GM12878 (cell line): Measurements from ENCODE around the gene CAB39L. TPM values are rescaled to one million over a fixed set of nuclear protein-coding genes. Genes with fewer than 3 reads are reported as not detected.

ENCODE experiments used
- ATAC-seq: fragments of 200-7000 bp; cut with Tn5 transposase; 3 replicates; pipeline ENCODE4 v1.9.1; 2020; ENCODE audit warnings: mild to moderate bottlenecking, moderate library complexity
- BruUV-seq: library from RNA; stranded (reverse); fragments of 400-500 nt; replicated peaks from 2 replicates; lab custom pipeline; 2021; lab: Mats Ljungman, UMichigan
- CTCF ChIA-PET: fragments of 300-600 bp; sonication (Branson Sonifier 250); formaldehyde crosslinking; extraction: SDS; loops from one replicate; lab custom pipeline; 2021; ENCODE audit warnings: inconsistent platforms; lab: Yijun Ruan, JAX
- POLR2A ChIA-PET: fragments of 350-600 bp; formaldehyde crosslinking; extraction: SDS; loops from one replicate; lab custom pipeline; 2021; ENCODE audit warnings: inconsistent platforms; lab: Charles Lee
- RAD21 ChIA-PET: fragments of 300-600 bp; sonication (Branson Sonifier 250); formaldehyde crosslinking; loops from one replicate; lab custom pipeline; 2023; ENCODE audit warnings: antibody characterized with exemption; ENCODE audit not compliant: unreplicated experiment; lab: Charles Lee
- SMC1A ChIA-PET: fragments of 300-600 bp; sonication (Branson Sonifier 250); formaldehyde crosslinking; loops from one replicate; lab custom pipeline; 2023; ENCODE audit not compliant: unreplicated experiment, uncharacterized antibody; lab: Charles Lee
- DNase-seq: peaks from one replicate; pipeline ENCODE4 v3.0.0-alpha.2; 2011; ENCODE audit warnings: low read depth, low spot score
- FAIRE-seq: peaks from 3 replicates; lab custom pipeline; 2011; peaks lifted over from hg19 to GRCh38; lab: Jason Lieb, UNC
- H2AFZ ChIP-seq: 2 replicates; pipeline ENCODE4 v1.6.0; 2011; ENCODE audit warnings: low read depth, low read length, control low read depth; ENCODE audit not compliant: control insufficient read depth
- H3K27ac ChIP-seq: 2 replicates; pipeline ENCODE4 v1.5.1; 2011; ENCODE audit warnings: control low read depth; ENCODE audit not compliant: control insufficient read depth, insufficient read depth
- H3K27me3 ChIP-seq, 2 experiments: replicated peaks in 1 of 2; 2 replicates each; pipeline versions ENCODE4 v1.6.0 to v1.6.1; 2011; ENCODE audit warnings: low read length in 1 of 2; ENCODE audit not compliant: control insufficient read depth in 2 of 2, insufficient read depth in 2 of 2
- H3K36me3 ChIP-seq, 2 experiments: 2 replicates each; pipeline ENCODE4 v1.5.1; 2011; ENCODE audit warnings: low read length in 1 of 2; ENCODE audit not compliant: control insufficient read depth in 2 of 2, insufficient read depth in 2 of 2
- H3K4me1 ChIP-seq: 2 replicates; pipeline ENCODE4 v1.6.1; 2011; ENCODE audit warnings: mild to moderate bottlenecking, low read length, moderate library complexity, mixed read lengths; ENCODE audit not compliant: control insufficient read depth, insufficient read depth
- H3K4me2 ChIP-seq: 2 replicates; pipeline ENCODE4 v1.6.0; 2011; ENCODE audit warnings: control low read depth; ENCODE audit not compliant: control insufficient read depth, insufficient read depth
- H3K4me3 ChIP-seq: fragments of 200-600 bp; sonication (generic); 2 replicates; pipeline ENCODE4 v1.5.1; 2016
- H3K79me2 ChIP-seq: 2 replicates; pipeline ENCODE4 v1.6.0; 2011; ENCODE audit warnings: low read length; ENCODE audit not compliant: control insufficient read depth, insufficient read depth
- H3K9ac ChIP-seq: 2 replicates; pipeline ENCODE4 v1.8.0; 2011; ENCODE audit warnings: low read length, control low read depth, mixed read lengths; ENCODE audit not compliant: control insufficient read depth, insufficient read depth
- H3K9me3 ChIP-seq: replicated peaks from 3 replicates; pipeline ENCODE4 v1.5.1; 2011; ENCODE audit warnings: mild to moderate bottlenecking, low read length; ENCODE audit not compliant: control insufficient read depth, insufficient read depth
- H4K20me1 ChIP-seq: 2 replicates; pipeline ENCODE4 v1.6.0; 2011; ENCODE audit not compliant: control insufficient read depth, insufficient read depth
- BCL11A ChIP-seq: IDR thresholded peaks from 2 replicates; pipeline ENCODE4 v1.6.1; 2011; ENCODE audit warnings: low read depth, low read length
- BRCA1 ChIP-seq: IDR thresholded peaks from 2 replicates; pipeline ENCODE4 v1.6.1; 2011; ENCODE audit warnings: low read depth, low read length, improper control_type of control experiment
- EP300 ChIP-seq, 2 experiments: fragments of 150-350 bp in 1 of 2; IDR thresholded peaks; 2 replicates each; pipeline ENCODE4 v1.6.1; 2011 to 2012; ENCODE audit warnings: low read depth in 2 of 2, low read length in 2 of 2, borderline replicate concordance in 1 of 2, improper control_type of control experiment in 1 of 2, inconsistent platforms in 1 of 2; ENCODE audit not compliant: control insufficient read depth in 1 of 2
- HCFC1 ChIP-seq: fragments of 150-350 bp; IDR thresholded peaks from 2 replicates; pipeline ENCODE4 v1.6.1; 2014; ENCODE audit warnings: low read length
- IKZF1 ChIP-seq: fragments of 450-650 bp; conservative IDR thresholded peaks from 2 replicates; pipeline ENCODE4 v1.6.1; 2017; ENCODE audit warnings: antibody characterized with exemption, mild to moderate bottlenecking
- MYC ChIP-seq: IDR thresholded peaks from 2 replicates; pipeline ENCODE4 v1.6.1; 2011; ENCODE audit warnings: mild to moderate bottlenecking, low read length, moderate library complexity, inconsistent platforms; ENCODE audit not compliant: insufficient read depth, insufficient replicate concordance, insufficient read length, severe bottlenecking
- POU2F2 ChIP-seq: IDR thresholded peaks from 3 replicates; pipeline ENCODE4 v1.6.1; 2011; ENCODE audit warnings: low read depth, mild to moderate bottlenecking, low read length, borderline replicate concordance
- RCOR1 ChIP-seq: conservative IDR thresholded peaks from 2 replicates; pipeline ENCODE4 v1.6.1; 2012; ENCODE audit warnings: low read depth, low read length, improper control_type of control experiment
- RUNX3 ChIP-seq: IDR thresholded peaks from 2 replicates; pipeline ENCODE4 v1.6.1; 2012; ENCODE audit warnings: low read length, inconsistent platforms
- SMC3 ChIP-seq: IDR thresholded peaks from 2 replicates; pipeline ENCODE4 v1.6.1; 2011; ENCODE audit warnings: low read length, improper control_type of control experiment, borderline replicate concordance
- SPI1 ChIP-seq: IDR thresholded peaks from 2 replicates; pipeline ENCODE4 v1.6.1; 2011; ENCODE audit warnings: low read depth, mild to moderate bottlenecking, low read length, moderate library complexity, borderline replicate concordance; ENCODE audit not compliant: insufficient read depth
- ZNF217 ChIP-seq: fragments of 450-650 bp; IDR thresholded peaks from 2 replicates; pipeline ENCODE4 v1.6.1; 2017; ENCODE audit warnings: antibody characterized with exemption, mild to moderate bottlenecking
- WGBS: methylation state at CpG from one replicate; pipeline ENCODE4 v1.1.6; 2016; ENCODE audit warnings: low lambda C conversion rate; ENCODE audit not compliant: insufficient replicate concordance, insufficient coverage; ENCODE audit errors: missing lambda C conversion rate; 5-methylcytosine and 5-hydroxymethylcytosine counted together
- in situ Hi-C: fragments of 300-500 bp; cut with MboI; formaldehyde crosslinking; loops from 9 replicates; pipeline ENCODE4 v1.14.3; 2018; ENCODE audit warnings: mixed read lengths
- intact Hi-C: fragments of 100-400 bp; cut with micrococcal nuclease; formaldehyde crosslinking; loops from one replicate; pipeline ENCODE4 v1.14.2; 2022; ENCODE audit not compliant: unreplicated experiment
- polyA plus RNA-seq, 11 experiments: library from polyadenylated mRNA; depleted of rRNA in 4 of 11; unstranded in 6 of 11; stranded (reverse) in 5 of 11; fragments of >200 nt; fragmentation: Nextera tagmentation in 4 of 11; fragmentation: Illumina TruSeq in 1 of 11; extraction: Ambion mirVana in 4 of 11; extraction: Trizol in 1 of 11; gene quantifications; 1 replicate in 1 of 11; 2 replicates in 10 of 11; pipeline versions ENCODE4 v1.2.1 to v1.2.3, GENCODE V29; 2011 to 2016; ENCODE audit warnings: inconsistent platforms in 2 of 11, missing spikeins in 2 of 11, low read depth in 1 of 11
- total RNA-seq, 4 experiments: library from RNA; depleted of rRNA in 3 of 4; stranded (reverse); fragments of >200 nt in 3 of 4; fragmentation: Illumina TruSeq in 1 of 4; extraction: Trizol in 1 of 4; gene quantifications; 2 replicates each; pipeline versions ENCODE4 v1.2.1 to v1.2.3, GENCODE V29; 2013 to 2021
- TF ChIP-seq, protein P1 (sequence below): fragments of 450-650 bp; formaldehyde crosslinking; IDR thresholded peaks from 2 replicates; pipeline ENCODE4 v1.4.0; 2020; ENCODE audit warnings: mild to moderate bottlenecking, moderate library complexity
- TF ChIP-seq, protein P2 (sequence below): IDR thresholded peaks from 2 replicates; pipeline ENCODE4 v1.6.1; 2012; ENCODE audit warnings: low read depth, low read length, improper control_type of control experiment
- TF ChIP-seq, protein P3 (sequence below): fragments of 450-650 bp; formaldehyde crosslinking; IDR thresholded peaks from 2 replicates; pipeline ENCODE4 v1.5.0; 2022; ENCODE audit warnings: mild to moderate bottlenecking, missing genetic modification characterization

Gene CAB39L
- total and polyA plus RNA-seq, 10 of the 15 experiments (the other 5 are each of a cell fraction or from before 2014, with no cell fraction given), result 0.88 to 3.0 (median 1.7) TPM

DNA sequence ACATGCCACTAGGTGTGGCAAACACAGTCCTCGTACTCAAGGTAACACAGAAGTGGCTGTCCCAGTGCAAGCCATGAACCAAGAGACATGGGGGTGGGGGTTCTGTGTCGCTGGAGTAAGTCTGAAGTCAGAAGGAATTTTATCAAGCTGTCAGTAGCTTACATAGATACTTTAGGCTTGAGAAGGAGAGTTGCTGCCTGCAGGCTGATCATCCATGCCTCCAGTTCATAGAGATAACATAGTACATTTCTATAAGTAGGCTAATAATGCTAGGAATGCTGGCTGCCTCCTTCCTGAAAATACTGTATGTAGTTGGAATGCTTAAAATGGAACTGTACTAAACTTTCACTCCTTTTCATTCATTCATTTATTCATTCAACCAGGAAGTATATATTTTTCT, 70.1 kb downstream of the CAB39L start (continued):
- TF ChIP-seq, protein P1, sequence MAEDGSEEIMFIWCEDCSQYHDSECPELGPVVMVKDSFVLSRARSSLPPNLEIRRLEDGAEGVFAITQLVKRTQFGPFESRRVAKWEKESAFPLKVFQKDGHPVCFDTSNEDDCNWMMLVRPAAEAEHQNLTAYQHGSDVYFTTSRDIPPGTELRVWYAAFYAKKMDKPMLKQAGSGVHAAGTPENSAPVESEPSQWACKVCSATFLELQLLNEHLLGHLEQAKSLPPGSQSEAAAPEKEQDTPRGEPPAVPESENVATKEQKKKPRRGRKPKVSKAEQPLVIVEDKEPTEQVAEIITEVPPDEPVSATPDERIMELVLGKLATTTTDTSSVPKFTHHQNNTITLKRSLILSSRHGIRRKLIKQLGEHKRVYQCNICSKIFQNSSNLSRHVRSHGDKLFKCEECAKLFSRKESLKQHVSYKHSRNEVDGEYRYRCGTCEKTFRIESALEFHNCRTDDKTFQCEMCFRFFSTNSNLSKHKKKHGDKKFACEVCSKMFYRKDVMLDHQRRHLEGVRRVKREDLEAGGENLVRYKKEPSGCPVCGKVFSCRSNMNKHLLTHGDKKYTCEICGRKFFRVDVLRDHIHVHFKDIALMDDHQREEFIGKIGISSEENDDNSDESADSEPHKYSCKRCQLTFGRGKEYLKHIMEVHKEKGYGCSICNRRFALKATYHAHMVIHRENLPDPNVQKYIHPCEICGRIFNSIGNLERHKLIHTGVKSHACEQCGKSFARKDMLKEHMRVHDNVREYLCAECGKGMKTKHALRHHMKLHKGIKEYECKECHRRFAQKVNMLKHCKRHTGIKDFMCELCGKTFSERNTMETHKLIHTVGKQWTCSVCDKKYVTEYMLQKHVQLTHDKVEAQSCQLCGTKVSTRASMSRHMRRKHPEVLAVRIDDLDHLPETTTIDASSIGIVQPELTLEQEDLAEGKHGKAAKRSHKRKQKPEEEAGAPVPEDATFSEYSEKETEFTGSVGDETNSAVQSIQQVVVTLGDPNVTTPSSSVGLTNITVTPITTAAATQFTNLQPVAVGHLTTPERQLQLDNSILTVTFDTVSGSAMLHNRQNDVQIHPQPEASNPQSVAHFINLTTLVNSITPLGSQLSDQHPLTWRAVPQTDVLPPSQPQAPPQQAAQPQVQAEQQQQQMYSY (CRISPR knock-in tag), result no peak
- TF ChIP-seq BRCA1, result no peak
- no peak for TF ChIP-seq POU2F2

DNA sequence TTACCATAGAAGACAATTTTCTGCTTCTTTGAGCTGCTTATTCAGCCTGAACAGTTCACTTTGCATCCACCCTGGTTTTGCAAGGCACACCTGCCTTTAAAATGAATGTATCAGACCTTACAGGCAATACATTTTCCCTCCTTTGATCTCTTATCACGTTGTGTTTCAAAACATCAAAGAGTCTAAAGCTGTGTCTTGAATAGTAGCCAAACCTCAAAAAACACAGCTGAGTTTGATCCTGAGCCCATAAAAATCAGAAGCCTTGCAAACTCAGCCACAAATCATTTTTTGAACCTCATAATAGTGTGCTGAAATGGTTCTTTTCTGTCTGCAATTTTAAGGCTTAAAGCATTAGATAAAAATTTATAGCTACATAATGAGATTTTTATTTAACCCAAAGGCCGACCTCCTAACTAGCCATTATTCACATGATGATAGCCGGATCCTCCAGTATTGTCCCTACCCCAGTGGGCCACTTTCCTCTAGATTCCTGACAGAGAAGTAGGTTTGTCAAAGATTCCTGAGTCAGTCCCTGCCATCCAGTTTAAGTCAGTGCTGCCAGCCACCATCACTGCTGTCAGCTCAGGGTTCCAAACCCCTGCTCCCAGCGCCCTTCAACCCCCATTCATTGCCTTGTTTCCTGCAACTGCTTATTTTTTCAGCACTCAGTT, 71.8 kb downstream of the CAB39L start:
- SMC1A ChIA-PET, result interaction anchor here (1.0 kb wide), 2 partner anchors 10 to 17 kb away, joined by 3 to 5 read pairs; no protein-coding TSS in a partner anchor
- BruUV-seq, result no TSS peak
- in situ Hi-C loops (no loop called here), intact Hi-C loops (no loop called here)
- H3K27me3 ChIP-seq, result no peaks in the 10 kb centered on the region
- peaks cover 3% of the 10 kb centered on the region; the same call in 1 of the 2 replicates for H3K4me1 ChIP-seq
- POLR2A ChIA-PET, result interaction anchor here (0.6 kb wide), 1 partner anchor 219 kb away, joined by 3 read pairs; no protein-coding TSS in a partner anchor
- ATAC-seq (no peak; the same call in 2 of the 3 replicates), FAIRE-seq (no peak), DNase-seq (no peak)
- WGBS, result 51% methylated on average over 4 of the region's 4 CpGs
- H3K79me2 ChIP-seq, result no peaks in the 10 kb centered on the region
- no peak overlapping the region for H3K4me3 ChIP-seq
- RAD21 ChIA-PET, result no interaction called here
- no peaks in the 10 kb centered on the region for H3K9me3 ChIP-seq
- no peak overlapping the region for H3K9ac ChIP-seq
- no peaks in the 10 kb centered on the region for H4K20me1 ChIP-seq
- CTCF ChIA-PET, result no interaction called here
- H2AFZ ChIP-seq, result no peak overlapping the region
- no peak overlapping the region for H3K27ac ChIP-seq
- H3K36me3 ChIP-seq, result no peaks in the 10 kb centered on the region
- no peak overlapping the region for H3K4me2 ChIP-seq
- no peak for TF ChIP-seq MYC
- TF ChIP-seq BCL11A, result no peak
- no peak for TF ChIP-seq HCFC1
- TF ChIP-seq SMC3, result no peak
- TF ChIP-seq, protein P2, sequence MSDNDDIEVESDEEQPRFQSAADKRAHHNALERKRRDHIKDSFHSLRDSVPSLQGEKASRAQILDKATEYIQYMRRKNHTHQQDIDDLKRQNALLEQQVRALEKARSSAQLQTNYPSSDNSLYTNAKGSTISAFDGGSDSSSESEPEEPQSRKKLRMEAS, result no peak
- TF ChIP-seq RUNX3, result peak; percentile 41; the same call in 1 of the 2 replicates
- no peak for TF ChIP-seq IKZF1
- no peak for TF ChIP-seq EP300 (IDR thresholded peaks at IDR 0.05; ENCODE audit: borderline replicate concordance in 1 of 2, control insufficient read depth in 1 of 2, low read depth in 2 of 2, low read length in 2 of 2)
- TF ChIP-seq ZNF217, result no peak
- TF ChIP-seq RCOR1, result no peak
- no peak for TF ChIP-seq SPI1
- TF ChIP-seq, protein P3, sequence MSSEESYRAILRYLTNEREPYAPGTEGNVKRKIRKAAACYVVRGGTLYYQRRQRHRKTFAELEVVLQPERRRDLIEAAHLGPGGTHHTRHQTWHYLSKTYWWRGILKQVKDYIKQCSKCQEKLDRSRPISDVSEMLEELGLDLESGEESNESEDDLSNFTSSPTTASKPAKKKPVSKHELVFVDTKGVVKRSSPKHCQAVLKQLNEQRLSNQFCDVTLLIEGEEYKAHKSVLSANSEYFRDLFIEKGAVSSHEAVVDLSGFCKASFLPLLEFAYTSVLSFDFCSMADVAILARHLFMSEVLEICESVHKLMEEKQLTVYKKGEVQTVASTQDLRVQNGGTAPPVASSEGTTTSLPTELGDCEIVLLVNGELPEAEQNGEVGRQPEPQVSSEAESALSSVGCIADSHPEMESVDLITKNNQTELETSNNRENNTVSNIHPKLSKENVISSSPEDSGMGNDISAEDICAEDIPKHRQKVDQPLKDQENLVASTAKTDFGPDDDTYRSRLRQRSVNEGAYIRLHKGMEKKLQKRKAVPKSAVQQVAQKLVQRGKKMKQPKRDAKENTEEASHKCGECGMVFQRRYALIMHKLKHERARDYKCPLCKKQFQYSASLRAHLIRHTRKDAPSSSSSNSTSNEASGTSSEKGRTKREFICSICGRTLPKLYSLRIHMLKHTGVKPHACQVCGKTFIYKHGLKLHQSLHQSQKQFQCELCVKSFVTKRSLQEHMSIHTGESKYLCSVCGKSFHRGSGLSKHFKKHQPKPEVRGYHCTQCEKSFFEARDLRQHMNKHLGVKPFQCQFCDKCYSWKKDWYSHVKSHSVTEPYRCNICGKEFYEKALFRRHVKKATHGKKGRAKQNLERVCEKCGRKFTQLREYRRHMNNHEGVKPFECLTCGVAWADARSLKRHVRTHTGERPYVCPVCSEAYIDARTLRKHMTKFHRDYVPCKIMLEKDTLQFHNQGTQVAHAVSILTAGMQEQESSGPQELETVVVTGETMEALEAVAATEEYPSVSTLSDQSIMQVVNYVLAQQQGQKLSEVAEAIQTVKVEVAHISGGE (CRISPR knock-in tag), result no peak
